CD4-positive, alpha-beta T cell treated with Interferon gamma for 1 hour (primary cell): ENCODE results near the gene HSPA4L.

Source experiments
- DNase-seq: peaks from one replicate; pipeline ENCODE4 v3.0.0-alpha.2; 2020

The HSPA4L gene

GRCh38 chr4:127870688-127871087, 88.6 kb downstream of the HSPA4L start:
- DNase-seq = no peak

GRCh38 chr4:127875791-127876190, 93.7 kb downstream of the HSPA4L start:
- DNase-seq = no peak

GRCh38 chr4:127880763-127881562, 98.8 kb downstream of the HSPA4L start, which contains the start of gene PLK4:
PLK4 (plus strand) TSS chr4:127880893; CDS start chr4:127881135, 242 bp downstream.
- peak; percentile 96 for DNase-seq

DNA sequence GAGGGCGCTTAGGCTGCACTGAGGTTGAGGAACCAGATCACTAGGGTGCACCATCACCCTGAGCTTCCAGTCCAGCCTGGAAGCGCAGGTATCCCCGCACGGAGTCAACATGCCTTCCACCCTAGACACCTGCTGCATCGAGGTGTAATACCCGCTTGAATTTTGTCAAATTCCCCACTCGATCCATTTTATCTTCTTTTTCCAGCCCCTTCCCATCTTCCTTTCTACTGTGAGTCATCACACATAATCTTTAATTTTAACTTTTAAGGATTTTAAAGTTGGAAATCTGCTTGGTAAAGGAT, 99.4 kb downstream of the HSPA4L start:
- no peak for DNase-seq

GRCh38 chr4:127888559-127888958, 106.4 kb downstream of the HSPA4L start:
- no peak for DNase-seq

DNA sequence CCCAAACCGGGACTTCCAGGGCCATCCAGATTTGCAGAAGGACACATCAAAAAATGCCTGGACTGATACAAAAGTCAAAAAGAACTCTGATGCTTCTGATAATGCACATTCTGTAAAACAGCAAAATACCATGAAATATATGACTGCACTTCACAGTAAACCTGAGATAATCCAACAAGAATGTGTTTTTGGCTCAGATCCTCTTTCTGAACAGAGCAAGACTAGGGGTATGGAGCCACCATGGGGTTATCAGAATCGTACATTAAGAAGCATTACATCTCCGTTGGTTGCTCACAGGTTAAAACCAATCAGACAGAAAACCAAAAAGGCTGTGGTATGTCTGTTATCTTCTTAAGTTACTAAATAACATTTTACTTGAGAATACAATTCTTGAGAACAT, 107.8 kb downstream of the HSPA4L start:
- DNase-seq = no peak
